GM18867 (cell line): ENCODE results near the gene HOXD1.

Source experiments
- ATAC-seq: cut with Tn5 transposase; IDR thresholded peaks from one replicate; pipeline ENCODE4 v1.9.1; 2021; ENCODE audit warnings: mild to moderate bottlenecking, moderate library complexity; ENCODE audit not compliant: unreplicated experiment

The HOXD1 gene

DNA sequence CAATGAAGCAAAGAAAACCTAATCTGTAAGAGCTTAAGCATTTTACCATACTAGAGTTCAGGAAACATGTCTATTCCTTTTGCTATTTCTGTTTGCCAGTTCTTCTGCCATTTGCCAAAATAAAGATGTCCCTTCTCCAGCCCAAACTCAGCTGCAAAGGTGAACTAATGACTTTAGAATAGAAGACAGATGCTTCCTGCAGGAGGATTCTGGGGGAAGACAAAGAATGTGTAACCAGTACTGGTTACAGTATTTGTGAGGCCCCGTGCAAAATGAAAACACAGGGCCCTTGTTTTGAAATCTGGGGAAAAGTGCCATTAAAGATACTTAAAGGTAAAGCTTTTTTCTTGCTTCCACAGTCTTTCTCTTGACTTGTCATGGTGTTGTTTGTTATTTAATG is 46.5 kb downstream of the HOXD1 start:
- ATAC-seq: no peak

DNA sequence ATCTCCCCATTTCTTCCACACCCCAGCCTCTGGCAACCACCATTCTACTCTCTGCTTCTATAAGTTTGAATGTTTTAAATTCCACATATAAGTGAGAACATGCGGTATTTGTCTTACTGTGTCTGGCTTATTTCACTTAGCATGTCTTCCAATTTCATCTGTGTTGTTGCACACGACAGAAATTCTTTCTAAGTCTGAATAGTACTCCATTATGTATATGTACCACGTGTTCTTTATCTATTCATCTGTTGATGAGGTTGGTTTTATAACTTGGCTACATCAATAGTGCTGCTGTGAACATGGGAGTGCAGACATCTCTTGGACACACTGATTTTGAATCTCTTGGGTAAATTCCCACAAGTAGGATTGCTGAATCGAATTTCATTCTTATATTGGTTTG is 49.0 kb downstream of the HOXD1 start:
- ATAC-seq: no peak

- ATAC-seq: no peak
These were observed 50.6 kb downstream of the HOXD1 start for GRCh38 chr2:176239031-176239430.

- ATAC-seq: no peak
These were observed 51.8 kb downstream of the HOXD1 start for GRCh38 chr2:176240301-176240700.
